ENCODE measurements around the gene USH1C.

USH1C gene

GRCh38 chr11:17521106-17521900 is 22.9 kb downstream of the USH1C start:
- no peak for DNase-seq

- DNase-seq, result no peak
Observed at GRCh38 chr11:17519061-17519885, 24.9 kb downstream of the USH1C start.

- DNase-seq, result no peak
Observed at GRCh38 chr11:17518366-17518765, 25.9 kb downstream of the USH1C start.

DNA sequence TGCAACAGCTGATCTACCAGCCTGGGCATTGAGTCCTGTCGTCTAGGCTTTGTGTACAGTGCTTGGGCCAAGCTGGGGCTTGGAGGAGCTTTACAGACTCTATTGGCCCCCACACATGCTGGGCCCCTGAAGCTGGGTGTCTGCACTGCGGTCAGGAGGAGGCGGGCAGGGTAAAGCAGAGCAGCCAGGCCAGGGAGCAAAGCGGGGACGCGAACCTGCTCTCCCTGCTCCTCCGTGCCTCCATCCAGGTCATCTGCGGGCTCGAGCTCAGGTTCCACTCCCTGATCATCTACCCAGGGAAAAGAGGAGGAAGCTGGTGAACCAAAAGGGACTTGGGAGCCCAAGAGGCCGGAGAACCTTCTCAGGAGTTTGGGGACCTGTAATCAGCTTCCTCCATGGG is 27.0 kb downstream of the USH1C start:
- no peak for DNase-seq

DNA sequence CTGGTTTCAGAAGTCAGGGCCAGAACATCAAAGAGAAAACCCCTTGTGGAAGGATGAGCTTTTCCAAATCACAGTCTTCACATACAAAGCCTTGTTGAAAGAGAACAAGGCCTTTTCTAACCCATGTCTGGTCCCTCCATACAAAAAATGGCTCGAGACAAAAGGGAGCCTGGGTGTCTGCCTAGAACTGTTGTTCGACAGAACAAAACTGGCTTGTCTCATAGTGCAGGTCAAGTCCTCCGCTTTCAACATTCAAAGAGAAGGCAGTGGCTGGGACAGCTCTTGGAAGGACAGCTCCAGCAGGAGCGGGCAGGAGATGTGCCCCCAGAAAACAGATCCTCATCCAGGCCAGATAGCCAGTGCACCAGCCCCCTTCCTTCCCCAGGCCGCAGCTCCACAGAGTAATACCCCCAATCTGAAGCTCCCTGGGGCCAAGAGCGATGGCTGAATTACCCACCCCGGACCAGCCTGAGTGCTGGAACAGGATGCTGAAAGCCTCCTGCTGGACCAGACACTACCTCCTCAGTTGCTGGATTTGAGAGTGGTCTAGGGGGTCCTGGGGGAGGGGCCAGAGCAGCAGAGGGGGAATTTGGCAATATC is 27.6 kb downstream of the USH1C start:
- no peak for DNase-seq

DNA sequence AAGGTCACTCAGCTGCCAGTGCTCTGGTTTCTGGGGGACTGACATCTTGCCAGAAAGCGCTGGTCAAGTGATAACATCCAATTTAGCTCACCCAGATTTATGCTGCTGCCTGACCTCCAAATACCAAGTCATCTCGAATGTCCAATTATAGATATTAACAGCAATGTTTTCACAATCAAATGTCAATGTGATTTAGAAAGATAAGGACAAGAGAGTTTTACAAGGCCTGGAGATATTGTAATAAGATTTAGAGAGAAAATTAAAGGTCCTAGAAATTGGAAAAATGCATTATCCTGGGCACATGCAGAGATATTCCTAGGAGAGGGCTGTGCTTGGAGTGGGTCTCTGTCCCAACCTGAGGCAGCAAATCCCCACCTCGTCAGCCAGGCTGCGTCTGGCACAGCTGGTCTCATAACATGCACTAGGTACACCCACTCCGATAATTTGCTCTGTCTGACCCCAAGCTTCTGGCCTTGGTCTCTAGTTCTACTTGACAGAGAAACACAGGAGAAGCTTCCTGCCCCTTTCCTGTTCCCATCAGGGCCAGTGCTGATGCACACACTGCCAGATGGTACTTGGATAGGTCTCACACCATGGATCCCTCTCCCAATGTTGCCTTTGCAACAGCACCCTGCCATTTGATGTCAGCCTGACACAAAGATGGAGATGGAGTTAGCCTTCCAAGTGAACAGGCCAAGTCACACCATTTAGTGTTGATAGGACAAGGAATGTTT is 28.6 kb downstream of the USH1C start:
- DNase-seq, result no peak

DNA sequence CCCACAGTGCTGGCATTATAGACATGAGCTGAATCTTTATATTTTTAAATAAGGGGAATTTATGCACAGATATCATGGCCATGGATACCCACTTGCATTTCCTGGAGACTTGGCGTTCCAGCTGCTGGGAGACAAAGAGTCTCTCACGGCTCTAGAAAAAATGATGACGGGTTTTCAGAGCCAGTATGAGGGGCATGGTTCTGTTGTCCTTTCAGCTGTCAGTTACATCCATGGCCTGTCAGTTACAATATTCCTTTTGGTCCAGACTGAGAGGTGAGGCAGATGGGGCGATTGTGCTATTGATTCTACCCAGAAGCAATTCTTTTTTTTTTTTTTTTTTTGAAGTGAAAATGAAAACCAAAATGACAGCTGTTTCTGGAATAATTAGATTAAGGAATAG is 29.7 kb downstream of the USH1C start:
- no peak for DNase-seq

- DNase-seq, result no peak
Observed at GRCh38 chr11:17513853-17514252, 30.4 kb downstream of the USH1C start.

DNA sequence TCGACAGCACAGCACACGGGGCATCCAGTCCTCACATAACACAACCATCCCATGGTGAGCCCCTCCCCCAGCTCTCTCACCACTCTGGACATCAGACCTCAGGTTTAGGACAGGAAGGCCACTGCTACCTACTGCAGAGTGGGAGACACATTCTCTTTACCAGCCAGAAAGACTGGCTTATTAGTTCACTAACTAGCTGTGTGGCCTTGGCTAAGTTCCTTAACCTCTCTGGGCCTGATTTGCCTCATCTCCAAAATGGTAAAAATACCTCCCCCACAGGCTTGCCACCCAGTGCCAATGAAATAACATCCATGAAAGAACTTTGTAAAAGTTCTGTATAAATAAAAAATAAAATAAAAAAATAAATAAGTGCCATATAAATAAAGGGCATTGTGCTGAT is 32.1 kb downstream of the USH1C start:
- no peak for DNase-seq

DNA sequence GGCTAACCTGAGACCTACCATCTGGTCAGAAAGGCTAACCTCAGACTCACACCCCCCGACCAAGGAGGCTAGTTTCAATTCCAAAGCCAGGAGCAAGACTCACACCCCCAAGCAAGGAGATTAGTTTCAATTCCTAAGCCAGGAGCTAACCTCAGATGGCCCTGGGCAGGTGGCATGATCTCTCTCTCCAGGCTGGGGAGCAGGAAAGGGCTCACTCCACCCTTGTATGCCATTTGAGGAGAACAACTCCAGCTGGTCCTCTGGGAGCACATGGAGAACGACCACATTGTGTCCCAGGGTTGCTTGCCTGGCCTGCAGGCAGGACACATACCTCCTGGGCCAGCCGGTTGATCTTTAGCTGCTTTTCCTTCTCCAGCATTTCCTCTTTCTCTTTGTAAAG is 32.6 kb downstream of the USH1C start:
- DNase-seq, result no peak

DNA sequence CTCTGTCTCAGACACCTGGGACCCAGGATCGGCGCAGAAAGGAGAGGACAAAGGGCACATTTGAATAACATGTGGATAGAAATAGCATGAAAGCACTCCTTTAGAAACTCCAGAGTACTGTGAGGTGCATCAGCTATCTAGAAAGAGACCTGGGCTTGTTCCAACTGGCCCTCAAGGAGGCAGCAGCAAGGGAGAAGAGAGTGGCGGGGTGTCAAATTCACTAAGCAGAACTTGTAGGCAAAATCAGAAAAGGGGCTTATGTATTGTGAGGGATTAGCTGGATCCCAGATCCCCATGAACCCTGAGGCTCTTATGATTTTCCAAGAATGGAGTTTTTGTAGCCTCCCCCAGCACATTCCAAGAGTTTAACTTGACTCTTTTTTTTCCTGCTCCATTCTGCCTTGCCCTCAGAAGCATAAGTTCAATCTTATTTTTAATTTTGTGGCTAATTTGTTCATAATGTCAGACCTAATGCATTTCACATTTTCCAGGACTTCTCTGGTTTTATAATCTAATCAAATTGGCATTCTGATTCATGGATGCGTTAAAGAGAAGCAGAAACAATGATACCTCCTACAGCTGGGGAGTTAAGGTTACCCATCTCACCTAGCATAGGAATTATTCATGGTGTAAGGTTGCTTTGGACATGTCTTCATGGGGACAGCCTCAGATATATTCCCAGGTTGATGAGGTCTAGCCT is 33.6 kb downstream of the USH1C start:
- DNase-seq, result no peak

- no peak for DNase-seq
Observed at GRCh38 chr11:17508791-17509190, 35.4 kb downstream of the USH1C start.

GRCh38 chr11:17508306-17508705 is 35.9 kb downstream of the USH1C start:
- DNase-seq, result no peak

- no peak for DNase-seq
Observed at GRCh38 chr11:17507773-17508172, 36.4 kb downstream of the USH1C start.

DNA sequence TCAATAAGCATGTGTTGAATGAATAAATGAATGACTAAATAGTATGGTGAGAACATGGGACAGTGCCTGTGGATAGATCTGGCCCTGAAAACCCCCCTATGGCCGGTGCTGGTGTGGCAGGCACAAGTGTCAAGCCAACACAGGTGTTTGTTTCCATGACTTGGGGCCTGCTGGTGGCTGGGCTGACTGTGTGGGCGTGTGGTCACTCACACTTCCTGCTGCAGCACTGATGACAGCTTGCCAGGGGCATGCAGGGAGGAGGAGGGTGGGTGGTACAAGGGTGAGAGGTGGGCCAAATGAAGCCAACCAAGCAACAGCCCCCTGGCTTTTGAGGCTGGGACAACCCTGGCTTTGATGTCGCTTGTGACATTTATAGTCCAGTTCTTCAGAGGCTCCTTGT is 37.3 kb downstream of the USH1C start:
- DNase-seq, result no peak

DNA sequence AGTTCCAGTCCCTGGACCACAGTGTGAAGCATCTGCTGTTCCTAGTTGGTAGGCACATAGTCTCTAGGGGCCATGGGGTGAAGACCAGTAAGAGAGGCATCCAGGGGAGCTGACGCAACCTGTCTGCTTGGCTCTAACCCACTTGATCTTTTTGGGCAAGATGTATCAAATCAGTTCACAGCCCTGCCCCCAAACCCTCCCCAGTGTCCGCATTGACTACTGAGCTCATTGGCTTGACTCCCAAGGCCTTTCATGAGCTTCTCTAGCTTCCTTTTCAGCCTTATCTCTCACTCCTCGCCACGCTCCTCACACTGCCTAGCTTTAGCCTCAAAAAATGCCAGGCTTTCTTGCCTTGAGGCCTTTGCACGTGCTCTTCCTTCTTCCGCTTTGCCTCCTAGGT is 37.9 kb downstream of the USH1C start:
- DNase-seq, result no peak

DNA sequence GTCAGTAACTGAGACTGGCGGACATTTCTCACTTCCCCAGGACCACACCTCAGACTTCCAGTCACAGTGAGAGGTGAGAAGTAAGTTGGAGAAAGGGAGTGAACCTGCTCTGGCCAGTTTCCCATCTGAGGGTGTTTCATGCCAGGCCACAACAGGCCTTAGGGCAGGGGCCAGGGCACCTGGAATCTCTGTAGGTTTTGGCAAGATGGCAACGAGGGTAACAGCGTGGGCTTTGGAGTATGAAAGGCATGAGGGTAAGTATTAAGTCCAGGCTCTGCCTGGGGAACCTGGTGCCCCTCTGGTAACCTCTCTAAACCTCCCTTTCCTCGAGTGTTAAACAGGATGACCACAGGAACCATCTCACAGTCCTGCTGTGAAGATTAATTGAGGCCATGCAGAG is 39.1 kb downstream of the USH1C start:
- DNase-seq, result no peak

DNA sequence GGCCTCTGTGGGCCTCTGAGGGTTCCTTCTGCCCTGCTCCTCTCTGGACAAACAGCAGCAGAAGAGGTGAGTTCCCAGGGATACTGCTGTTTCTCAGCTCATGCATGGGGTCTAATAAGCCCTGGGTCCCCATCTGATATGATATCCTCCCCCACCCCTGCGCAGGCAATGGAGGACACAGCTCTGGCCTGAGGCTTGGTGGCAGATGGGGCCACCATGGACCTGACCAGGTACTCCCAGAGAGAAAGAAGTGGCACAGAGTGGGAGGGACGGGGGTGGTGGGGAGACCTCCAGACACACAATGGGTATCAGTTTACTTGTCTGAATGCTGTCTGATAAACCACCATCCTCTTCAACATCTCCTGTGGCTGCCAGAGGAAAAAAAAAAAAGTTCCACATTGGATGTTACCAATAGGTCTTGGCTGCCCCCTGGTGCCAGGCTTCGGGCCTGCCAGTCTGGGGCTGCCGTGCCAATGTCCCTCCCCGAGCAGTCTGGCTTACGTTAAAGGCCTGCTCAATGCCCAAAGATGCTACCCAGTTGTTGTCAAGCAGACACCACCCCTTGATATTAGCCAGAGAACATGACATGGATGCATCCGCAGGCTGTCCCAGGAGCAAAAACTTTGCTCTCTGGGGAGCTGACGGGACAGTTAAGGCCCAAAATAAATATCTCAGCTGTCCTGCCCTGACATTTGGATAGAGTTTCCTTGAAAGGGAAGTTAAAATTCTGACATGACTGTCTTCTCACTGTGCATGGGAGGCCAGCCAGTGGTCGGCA is 39.7 kb downstream of the USH1C start:
- peak; percentile 73 for DNase-seq

DNA sequence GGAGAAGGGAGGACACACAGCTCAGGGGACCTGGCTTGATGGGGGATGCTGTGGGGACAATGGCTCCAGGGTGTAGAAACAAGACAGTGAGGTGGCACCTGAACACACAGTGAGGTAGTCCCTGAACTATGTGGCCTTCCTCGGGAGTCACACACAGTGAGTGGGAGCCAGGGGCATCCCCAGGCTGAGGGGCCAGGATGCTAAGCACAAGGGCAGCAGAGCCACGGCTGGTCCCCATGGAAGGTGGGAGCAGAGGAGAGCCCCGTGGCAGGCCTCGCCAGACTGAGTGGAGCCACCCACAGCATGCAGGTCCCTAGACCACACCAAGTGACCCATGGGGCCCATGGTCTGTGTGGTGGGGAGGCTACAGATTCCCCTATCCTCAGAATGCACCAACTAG is 41.6 kb downstream of the USH1C start:
- DNase-seq, result no peak

DNA sequence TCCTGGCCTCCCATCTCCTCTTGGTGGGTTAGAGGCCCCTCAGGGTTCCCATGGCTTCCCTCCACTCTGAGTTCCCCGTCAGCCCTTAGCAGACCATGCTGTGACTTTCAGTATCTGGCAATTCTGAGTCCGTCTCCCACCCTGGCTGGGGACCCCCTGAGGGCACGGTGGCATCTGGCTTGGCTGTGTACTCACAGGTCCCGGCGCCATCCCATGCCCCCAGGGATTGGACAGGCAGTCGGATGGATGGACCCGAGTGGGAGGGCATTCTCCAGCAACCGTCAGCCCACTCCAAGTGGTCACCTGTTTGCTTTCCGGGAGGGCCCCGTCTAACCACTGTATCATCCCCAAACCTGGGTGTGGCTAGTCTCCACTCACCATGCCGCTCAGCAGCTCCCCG is 43.5 kb downstream of the USH1C start:
- no peak for DNase-seq

GRCh38 chr11:17498475-17498874 is 45.7 kb downstream of the USH1C start:
- no peak for DNase-seq

- no peak for DNase-seq
Observed at GRCh38 chr11:17498058-17498457, 46.2 kb downstream of the USH1C start.
